Measurements from ENCODE around the gene PPIE. TPM values are rescaled to one million over a fixed set of nuclear protein-coding genes. Genes with fewer than 3 reads are reported as not detected.

The PPIE gene
- total and polyA plus RNA-seq, 2 of the 13 experiments (the other 11 are each of a cell fraction or from before 2014, with no cell fraction given) = 15.3 to 26.3 TPM

GRCh38 chr1:39788758-39789570 is 50.3 kb downstream of the PPIE start, which contains the start of gene BMP8B (continued):
- TF ChIP-seq JUNB (CRISPR knock-in tag; IDR thresholded peaks at IDR 0.05; ENCODE audit: borderline replicate concordance) (no peak), ZC3H13 (CRISPR knock-in tag; IDR thresholded peaks at IDR 0.05) (no peak), SP4 (CRISPR knock-in tag; IDR thresholded peaks at IDR 0.05) (peak; percentile 31; the same call in 1 of the 2 replicates), ZNF788 (CRISPR knock-in tag; IDR thresholded peaks at IDR 0.05; ENCODE audit: borderline replicate concordance) (peak; percentile 42; the same call in 1 of the 2 replicates), DMTF1 (CRISPR knock-in tag; IDR thresholded peaks at IDR 0.05) (no peak), U2AF1 (optimal IDR thresholded peaks at IDR 0.05; ENCODE audit: low read depth, low read length) (no peak), ZNF232 (CRISPR knock-in tag; IDR thresholded peaks at IDR 0.05; ENCODE audit: borderline replicate concordance) (no peak), ZBTB2 (CRISPR knock-in tag; IDR thresholded peaks at IDR 0.05; ENCODE audit: low read depth) (peak; percentile 22; the same call in 1 of the 2 replicates), ERF (CRISPR knock-in tag; IDR thresholded peaks at IDR 0.05) (no peak), EP300 (IDR thresholded peaks at IDR 0.05; ENCODE audit: low read depth in 2 of 2, low read length in 2 of 2) (no peak), EP300 (CRISPR knock-in tag; IDR thresholded peaks at IDR 0.05; ENCODE audit: borderline replicate concordance) (no peak), RBM22 (optimal IDR thresholded peaks at IDR 0.05; ENCODE audit: low read length) (no peak), PPARG (CRISPR knock-in tag; conservative IDR thresholded peaks at IDR 0.05) (no peak), KIAA2018 (CRISPR knock-in tag; IDR thresholded peaks at IDR 0.05; ENCODE audit: borderline replicate concordance) (no peak), PTBP1 (IDR thresholded peaks at IDR 0.05; ENCODE audit: low read depth, low read length, poor library complexity, severe bottlenecking) (no peak), ZNF749 (CRISPR knock-in tag; IDR thresholded peaks at IDR 0.05; ENCODE audit: borderline replicate concordance) (no peak), RELA (CRISPR knock-in tag; IDR thresholded peaks at IDR 0.05) (no peak)
